Glomerular visceral epithelial cell (primary cell): Measurements from ENCODE around the gene F3.
"Not testable (repeated sequence)": the region's sequence is repeated elsewhere in the genome, so short reads cannot be mapped to it uniquely, and the experiment has no call there.

Experiments used
- DNase-seq: peaks from one replicate; pipeline ENCODE4 v3.0.0-alpha.2; 2016; ENCODE audit errors: extremely low spot score

Gene F3

DNA sequence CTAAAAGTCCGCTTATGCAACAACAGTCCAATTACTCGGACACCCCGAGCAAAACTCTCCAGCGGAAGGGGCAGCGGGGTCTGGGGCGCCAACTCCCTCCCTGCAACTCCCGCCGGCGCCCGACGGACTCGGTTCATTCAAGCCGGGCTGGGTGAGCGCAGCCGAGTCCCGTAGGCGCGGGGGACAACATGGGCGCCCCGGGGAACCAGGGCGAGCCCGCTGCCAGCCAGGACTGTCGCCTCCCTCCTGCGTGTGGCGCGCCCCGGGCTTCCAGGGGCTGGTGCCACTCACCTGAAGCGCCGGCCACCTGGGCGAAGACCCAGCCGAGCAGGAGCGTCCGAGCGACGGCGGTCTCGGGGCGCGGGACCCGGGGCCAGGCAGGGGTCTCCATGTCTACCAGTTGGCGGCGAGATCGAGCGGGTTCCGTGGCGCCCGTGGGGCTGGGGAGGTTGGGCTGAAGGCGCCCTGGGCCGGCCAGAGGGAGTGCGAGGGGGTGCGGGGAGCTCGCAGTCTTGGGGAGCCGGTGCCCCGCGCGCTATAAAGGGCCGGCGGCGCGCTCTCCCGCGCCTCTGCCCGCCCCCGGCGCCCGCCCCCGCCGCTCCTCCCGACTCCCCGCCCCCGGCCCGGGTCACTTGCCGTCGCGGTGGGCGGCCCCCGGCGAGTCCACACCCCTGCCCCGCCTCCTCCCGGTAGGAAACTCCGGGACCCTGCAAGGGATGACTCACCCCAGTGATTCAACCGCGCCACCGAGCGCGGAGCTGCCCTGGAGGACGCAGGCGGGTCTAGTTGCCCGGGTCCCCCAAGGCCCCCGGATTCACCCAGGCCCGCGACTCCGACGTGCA lies at the start of gene F3:
Gene F3 (minus strand): TSS at position 514 of the 842 bp plus-strand sequence. CDS start 123 bp downstream, at position 391.
- peak; percentile 89 for DNase-seq

DNA sequence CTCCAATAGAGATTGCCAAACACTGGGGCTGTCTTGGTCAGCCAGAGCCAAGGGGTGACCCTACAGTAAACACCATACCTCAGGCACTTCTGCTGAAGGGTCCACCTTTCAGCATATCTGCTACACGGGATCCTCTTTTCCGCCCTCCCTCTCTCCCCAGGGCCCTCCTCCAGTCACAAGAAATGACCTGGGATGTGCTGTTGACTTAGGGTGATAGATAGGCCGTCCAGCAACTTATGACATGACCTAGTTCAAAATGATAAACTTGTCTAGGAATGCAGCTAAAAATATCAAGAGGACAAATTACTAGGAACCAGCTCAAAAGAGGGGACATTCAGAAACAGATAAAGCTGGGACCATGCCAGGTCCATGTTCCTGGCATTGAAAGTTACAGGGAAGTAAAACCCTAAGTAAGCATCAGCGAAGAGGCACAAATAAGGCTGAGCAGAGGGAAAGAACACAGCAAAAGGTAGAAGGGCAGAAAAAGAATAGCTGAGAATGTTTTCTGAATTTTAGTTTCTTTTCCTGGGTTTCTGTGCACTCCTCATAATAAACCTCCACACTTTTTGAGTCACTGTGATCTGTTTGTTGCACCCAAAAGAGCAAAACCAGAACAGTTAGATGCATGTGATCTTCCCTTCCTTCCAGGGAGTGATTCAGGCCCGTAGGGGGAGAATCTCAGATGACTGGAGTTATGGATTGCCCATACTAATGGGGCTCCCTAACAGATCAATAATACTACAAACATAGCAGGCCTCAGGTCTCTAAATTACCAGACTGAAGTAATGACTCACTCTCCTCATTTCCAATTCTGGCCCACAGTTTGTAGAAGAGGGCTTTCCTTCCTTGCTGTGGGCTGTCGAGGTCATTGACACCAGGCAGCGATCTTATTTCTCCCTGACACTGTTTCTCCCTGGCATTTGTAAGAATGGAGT lies 48.9 kb upstream of the F3 start:
- no peak for DNase-seq

DNA sequence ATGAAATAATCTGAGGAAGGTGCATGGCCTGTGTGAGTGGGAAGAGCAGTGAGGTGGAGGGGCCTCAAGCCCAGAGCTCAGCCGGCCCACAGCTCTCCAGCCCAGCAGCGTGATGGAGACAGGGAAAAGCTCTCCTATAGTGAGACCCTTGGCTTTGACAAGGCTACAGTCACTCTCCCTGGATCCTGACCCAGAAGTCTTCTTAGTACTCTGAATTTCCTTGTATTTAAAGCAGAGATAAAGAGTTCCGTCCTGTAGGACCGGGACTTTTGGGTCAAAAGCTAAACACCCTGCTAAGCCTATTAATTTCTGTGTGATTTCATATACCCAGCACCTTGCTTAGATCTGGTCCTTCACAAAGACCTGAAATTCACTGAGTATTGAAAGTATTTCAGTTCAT lies 48.2 kb upstream of the F3 start:
- DNase-seq, result no peak

DNA sequence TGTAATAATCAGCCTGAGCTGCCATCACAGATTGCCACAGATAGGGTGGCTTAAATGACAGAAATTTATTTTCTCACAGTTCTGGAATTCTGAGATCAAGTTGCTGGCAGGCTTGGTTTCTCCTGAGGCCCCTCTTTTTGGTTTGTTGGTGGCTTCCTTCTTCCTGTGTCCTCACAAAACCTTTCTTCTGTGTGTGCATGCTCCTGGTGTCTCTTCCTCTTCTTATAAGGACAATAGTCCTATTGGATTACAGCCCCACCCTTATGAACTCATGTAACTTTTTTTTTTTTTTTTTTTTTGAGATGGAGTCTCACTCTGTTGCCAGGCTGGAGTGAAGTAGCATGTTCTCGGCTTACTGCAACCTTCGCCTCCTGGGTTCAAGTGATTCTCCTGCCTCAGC lies 41.0 kb upstream of the F3 start:
- no peak for DNase-seq

DNA sequence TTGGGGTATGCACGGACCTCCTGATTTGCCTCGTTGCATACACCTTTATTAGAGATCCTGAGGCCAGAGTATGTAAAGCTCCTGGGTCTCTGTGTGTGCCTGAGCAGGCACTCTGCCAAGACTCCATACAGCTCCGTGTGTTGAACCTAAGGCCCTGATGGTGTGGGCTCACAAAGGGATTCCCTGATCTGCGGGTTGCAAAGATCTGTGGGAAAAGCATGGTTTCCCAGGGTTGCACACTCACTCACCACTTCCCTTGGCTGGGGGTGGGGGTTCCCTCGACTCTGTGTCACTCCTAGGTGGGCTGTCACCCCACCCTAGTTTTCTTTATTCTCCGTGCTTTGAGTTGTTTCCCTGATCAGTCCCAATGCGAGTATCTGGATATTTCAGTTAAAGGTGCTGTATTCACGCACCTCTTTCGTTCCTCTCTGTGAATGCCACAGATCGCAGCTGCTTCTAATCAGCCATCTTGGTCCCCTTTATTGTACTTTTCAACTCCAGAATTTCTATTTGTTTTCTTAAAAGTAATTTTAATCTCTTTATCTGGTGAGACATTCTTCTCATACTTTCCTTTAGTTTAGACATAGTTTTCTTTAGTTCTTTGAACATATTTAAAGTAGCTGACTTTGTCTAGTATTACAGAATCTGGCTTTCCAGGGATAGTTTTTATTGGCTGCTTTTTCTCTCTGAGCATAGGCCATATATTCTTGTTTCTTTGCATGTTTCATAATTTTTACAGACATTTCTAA lies 39.0 kb upstream of the F3 start:
- DNase-seq, result no peak

DNA sequence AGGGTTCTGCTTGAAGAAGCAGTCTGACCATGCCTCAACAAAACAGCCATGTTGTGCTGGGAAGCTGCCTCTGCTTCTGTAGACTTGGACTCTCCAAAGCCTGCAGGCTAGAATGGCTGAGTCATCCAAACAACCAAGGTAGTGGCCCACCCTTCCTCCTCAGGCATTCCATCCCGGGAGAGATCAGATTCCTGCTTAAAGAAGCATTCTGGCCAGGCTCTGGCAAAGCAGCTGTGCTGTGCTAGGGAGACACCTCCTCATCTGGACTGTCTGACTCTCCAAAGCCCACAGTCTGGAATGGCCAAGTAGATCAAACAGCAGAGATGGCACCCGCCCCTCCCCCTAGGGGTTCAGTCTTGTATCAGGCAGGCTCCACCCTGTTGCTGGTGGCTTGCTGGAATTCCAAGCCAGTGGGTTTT lies 38.3 kb upstream of the F3 start:
- DNase-seq, result peak; percentile 87

DNA sequence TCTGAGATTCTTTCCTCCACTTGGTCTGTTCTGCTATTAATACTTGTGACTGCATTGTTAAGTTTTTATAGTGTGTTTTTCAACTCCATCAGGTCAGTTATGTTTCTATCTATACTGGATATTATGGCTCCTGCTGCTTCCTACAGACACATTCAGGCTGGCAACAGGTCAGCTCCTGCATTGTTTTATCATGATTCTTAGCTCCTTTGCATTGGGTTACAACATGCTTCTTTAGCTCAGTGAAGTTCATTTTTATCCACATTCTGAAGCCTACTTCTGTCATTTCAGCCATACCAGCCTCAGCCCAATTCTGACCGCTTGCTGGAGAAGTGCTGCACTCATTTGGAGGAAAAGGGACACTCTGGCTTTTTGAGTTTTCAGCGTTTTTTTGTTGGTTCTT lies 37.3 kb upstream of the F3 start:
- no peak for DNase-seq

DNA sequence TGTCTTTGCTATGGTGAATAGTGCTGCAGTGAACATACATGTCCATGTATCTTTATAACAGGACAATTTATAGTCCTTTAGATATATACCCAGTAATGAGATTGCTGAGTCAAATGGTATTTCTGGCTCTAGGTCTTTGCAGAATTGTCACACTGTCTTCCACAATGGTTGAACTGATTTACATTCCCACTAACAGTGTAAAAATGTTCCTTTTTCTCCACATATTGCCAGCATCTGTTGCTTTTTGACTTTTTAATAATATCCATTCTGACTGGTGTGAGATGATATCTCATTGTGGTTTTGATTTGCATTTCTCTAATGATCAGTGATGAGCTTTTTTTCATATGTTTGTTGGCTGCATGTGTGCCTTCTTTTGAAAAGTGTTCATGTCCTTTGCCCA lies 32.4 kb upstream of the F3 start:
- DNase-seq, result not testable (repeated sequence)

DNA sequence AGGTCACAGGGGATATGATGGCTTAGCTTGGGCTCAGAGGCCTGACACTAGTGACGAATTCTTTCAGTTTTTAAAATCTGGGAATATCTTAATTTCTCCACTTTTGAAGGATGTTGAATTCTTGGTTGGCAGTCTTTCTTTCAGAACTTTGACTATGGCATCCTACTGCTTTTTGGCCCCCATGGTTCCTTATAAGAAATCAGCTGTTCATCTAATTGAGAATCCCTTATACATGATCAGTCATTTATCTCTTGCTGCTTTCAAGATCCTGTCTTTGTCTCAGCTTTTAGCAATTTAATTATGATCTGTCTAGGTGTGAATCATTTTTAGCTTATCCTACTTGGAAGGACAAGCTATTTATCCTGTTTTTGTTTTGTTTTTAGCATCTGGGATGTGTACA lies 31.2 kb upstream of the F3 start:
- no peak for DNase-seq

DNA sequence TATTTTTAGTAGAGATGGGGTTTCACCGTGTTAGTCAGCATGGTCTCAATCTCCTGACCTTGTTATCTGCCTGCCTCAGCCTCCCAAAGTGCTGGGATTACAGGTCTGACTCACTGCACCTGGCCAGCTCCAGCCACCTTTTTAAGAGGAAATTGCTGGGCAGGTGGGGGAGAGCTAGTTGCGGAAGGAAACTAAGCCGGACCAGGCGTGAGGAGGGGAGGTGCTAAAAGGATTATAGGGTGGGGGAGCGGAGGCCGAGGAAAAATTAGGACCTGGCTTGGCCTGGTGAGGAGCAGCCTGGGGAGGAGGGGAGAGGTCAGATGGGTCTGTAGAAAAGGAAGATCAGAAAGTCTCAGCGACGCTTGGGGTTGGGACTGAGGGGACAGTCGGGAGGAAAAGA lies 29.4 kb upstream of the F3 start:
- not testable (repeated sequence) for DNase-seq

DNA sequence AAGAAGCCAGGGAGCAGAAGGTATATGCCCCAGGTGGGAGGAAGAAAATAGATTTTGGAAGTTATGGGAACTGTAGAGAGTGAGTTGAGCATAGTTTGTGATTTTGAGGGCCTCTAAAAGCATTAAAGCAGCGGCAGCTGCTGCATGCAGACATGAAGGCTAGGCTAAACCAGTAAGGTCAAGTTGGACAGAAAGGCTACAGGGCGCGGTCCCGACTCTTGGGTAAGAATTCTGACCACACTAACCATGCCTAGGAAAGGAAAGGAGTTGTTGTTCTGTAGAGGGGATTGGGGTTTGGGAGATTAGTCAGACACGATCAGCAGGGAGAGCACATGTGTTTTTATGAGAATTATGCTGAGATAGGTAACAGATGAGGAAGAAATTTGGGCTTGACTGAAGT lies 27.2 kb upstream of the F3 start:
- not testable (repeated sequence) for DNase-seq

DNA sequence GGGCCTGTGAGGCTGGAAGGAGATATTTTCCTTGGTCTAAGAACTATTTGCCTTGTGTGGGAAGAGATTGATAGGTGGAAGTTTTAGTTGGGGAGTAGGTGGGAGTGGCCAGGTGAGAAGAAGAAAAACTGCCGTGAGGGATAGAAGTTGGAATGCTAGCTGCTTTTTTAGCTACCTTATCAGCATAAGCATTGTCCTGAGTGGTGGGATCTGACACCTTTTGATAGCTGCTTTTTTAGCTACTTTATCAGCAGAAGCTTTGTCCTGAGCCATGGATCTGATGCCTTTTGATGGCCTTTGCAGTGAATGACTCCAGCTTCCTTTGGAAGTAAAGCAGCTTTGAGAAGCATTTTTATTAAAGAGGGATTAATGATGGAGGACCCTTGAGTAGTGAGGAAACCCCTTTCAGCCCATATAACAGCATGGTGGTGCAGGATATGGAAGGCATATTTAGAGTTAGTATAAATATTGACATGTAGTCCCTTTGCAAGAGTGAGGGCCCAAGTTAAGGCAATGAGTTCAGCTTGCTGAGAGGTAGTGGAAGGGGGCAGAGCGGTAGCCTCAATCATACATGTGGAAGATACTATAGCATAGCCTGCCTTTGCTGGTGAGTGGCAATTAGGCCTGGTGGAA lies 26.5 kb upstream of the F3 start:
- not testable (repeated sequence) for DNase-seq

DNA sequence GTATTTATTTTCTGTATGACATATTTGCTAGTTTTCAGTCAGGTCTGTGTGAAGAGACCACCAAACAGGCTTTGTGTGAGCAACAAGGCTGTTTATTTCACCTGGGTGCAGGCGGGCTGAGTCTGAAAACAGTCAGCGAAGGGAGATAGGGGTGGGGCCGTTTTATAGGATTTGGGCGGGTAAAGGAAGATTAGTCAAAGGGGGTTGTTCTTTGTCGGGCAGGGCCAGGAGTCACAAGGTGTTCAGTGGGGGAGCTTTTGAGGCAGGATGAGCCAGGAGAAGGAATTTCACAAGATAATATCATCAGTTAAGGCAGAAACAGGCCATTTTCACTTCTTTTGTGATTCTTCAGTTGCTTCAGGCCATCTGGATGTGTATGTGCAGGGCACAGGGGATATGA lies 24.9 kb upstream of the F3 start:
- not testable (repeated sequence) for DNase-seq

DNA sequence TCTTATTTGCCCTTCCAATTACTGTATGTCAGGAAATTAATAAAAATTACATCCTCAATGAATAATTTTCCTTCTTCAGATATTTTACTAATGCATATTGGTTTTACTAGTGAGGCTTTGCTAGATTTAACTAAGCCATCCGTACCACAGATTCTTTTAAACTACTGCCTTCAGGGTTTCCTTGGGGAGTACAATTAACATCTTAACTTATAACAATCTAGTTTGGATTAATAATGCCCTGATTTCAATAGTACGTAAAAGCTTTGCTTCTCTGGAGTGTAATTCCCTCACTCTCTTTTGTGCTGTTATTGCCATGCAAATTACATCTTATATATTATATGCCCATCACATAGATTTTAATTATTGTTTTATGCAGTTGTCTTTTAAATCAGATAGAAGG lies 24.3 kb upstream of the F3 start:
- no peak for DNase-seq

DNA sequence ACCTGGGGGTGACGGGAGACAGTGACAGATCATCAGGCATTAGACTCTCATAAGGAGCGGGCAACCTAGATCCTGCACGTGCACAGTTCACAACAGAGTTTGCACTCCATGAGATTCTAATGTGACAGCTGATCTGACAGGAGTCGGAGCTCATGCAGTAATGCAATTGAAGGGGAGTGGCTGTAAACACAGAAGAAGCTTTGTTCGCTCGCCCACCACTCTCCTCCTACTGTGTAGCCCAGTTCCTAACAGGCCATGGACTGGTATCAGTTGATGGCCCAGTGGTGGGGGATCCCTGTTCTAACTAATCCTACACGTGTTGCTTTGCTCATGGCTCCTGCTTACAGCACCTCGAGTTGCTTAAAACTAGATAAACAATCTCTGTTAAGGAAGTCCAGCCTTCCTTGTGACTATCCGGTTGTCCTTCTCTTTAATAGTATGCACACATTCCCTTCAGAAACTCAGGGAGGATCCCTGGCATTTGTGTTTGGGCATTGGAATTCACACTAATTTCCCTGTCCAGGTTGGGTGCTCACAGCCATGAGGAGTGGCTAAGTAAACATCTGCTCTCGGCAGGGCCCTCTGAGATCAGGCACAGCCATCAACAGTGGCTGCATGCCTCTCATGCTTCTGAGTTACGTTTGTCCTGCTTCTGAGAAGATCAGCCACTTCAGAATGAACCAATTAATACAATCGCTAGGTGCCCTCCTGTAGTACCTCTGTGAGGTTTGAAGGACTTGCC lies 21.1 kb upstream of the F3 start:
- DNase-seq, result no peak

DNA sequence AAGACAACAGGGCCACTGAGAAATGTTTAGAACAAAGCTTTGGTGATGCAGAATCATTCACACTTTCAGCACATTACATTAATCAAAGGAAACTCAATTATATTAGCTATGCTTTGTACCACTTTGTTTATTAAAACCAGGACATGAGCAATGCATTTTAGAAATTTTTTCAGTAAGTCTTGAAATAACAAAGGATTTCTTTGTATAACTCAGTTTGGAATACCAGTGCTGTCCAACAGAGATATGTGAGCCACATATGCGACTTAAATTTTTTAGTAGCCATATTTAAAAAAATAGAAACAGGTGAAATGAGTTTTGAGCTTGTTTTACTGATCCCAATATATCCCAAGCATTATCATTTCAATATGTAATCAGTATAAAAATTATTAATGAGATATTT lies 18.8 kb upstream of the F3 start:
- no peak for DNase-seq

DNA sequence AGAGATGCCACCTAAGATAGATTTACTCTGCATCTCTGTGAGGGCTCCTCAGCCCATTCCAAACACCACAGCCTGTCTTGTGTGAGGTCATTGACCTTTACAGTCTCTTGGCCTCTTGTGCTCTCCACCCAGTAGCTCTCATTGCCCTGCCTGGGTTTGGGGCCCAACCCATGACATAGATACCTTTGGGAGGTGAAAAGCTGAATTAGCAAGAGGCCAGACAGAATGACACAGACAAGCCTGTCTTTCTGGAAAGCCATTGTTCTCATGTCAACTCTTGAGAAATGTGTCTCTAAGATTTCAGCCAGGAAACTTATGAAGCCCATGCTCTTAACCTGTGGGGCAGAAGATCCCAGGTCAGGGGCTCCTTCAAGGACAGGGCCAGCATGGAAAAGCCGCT lies 18.4 kb upstream of the F3 start:
- DNase-seq, result no peak

DNA sequence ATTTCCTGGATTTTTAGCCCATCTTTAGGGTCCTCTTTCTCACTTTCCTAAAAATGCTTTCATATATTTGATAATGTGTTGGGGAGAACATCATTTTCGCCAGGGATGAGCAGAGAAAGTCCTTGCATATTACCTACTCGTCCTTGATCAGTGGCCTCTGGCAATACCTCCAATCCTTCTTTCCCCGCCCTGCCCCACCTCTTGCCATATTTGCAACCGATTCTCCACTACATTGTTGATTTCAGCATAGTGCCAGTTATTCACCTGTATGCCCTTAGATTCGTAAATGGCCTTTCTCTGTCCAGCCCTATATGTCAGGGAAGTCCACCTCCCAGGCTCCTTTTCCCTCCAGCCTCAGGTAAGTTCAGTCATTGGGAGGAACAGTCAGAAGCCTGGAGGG lies 13.5 kb upstream of the F3 start:
- no peak for DNase-seq

DNA sequence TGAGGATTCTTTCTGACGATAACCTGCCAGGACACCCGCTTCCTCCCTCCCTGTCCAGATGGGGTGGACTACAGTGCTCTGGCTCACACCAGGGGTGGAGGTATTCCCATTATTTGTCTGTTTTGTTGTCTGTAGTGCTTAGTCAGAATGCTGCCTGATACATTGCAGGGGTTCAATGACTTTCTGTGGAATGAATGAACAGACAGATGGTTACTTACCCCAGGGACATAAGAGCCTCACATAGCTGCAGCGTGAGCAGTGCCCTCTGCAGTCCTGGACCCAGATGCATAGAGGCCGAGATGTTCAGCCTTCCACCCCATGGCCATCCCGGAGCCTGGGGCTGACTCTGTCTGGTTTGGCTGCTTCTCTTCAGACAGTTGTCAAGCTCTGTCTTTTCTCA lies 13.0 kb upstream of the F3 start:
- no peak for DNase-seq

DNA sequence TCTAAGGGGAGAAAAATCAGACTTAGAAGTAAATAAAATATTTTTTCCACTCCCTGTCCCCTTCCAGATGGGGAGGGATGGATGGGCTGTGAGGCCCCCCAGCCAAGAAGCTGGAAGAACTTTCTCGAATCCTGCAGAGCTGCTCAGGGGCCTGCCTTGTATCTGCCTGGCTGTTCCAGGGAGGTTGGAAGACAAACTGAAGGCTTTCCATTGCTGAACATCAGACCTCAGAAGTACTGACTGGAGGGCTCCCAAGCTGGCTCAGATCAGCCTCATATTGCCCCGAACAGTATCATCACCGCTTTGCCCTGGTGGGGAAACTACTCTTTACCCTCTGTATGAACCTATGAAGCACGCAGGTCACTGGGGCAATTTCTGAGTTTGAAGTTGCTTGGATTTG lies 12.4 kb upstream of the F3 start:
- no peak for DNase-seq

DNA sequence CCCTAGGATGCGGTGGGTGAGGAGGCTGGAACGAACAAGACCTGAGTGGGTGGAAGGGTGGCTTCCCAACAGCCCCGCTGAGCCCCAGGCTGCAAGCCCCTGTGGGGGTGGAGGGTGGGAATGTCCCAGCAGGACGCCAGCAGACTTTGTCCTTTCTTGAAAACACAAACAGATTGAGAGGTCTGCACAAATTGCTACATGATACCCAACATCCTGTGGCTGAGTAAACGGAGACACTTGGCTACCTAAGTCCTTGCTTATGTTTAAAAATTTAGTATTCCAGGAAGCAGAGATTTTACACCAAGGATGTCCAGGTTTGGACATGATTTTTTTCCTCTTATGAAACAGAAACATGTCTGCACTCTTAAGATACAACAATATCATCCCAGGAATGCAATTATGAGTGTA lies 11.8 kb upstream of the F3 start:
- DNase-seq, result no peak
